HT1080 (cell line): ENCODE measurements around the gene ELK1. TPM values are rescaled to one million over a fixed set of nuclear protein-coding genes. Genes with fewer than 3 reads are reported as not detected.

Experiments used
- DNase-seq: peaks from one replicate; pipeline ENCODE4 v3.0.0-alpha.2; 2015; ENCODE audit warnings: low read depth
- total RNA-seq: library from RNA; depleted of rRNA; stranded (reverse); fragments of >200 nt; shearing (Covaris generic); gene quantifications from 2 replicates; pipeline ENCODE4 v1.2.3, GENCODE V29; 2014

The ELK1 gene
- total RNA-seq, 1 experiment from 2014 or later = 40.7 TPM

- DNase-seq = no peak
Measured at GRCh38 chrX:47645530-47645929, 4.8 kb downstream of the ELK1 start.

GRCh38 chrX:47644557-47645091, 5.7 kb downstream of the ELK1 start:
- DNase-seq = peak; percentile 10

- DNase-seq = no peak
Measured at GRCh38 chrX:47643926-47644325, 6.4 kb downstream of the ELK1 start.

GRCh38 chrX:47638816-47639215, 11.5 kb downstream of the ELK1 start:
- DNase-seq = no peak

- no peak for DNase-seq
Measured at GRCh38 chrX:47637546-47638195, 12.7 kb downstream of the ELK1 start.

- no peak for DNase-seq
Measured at GRCh38 chrX:47634871-47635575, 15.3 kb downstream of the ELK1 start.

GRCh38 chrX:47633689-47634590, 16.4 kb downstream of the ELK1 start:
- no peak for DNase-seq

- no peak for DNase-seq
Measured at GRCh38 chrX:47632666-47633065, 17.7 kb downstream of the ELK1 start.

GRCh38 chrX:47631676-47632075, 18.7 kb downstream of the ELK1 start:
- no peak for DNase-seq

GRCh38 chrX:47629419-47630200, 20.8 kb downstream of the ELK1 start, which contains the start of gene CFP:
Gene CFP (minus strand): TSS chrX:47629930. CDS start chrX:47629844, 86 bp downstream.
- DNase-seq = no peak

- no peak for DNase-seq
Measured at GRCh38 chrX:47628982-47629381, 21.4 kb downstream of the ELK1 start.

- DNase-seq = no peak
Measured at GRCh38 chrX:47625365-47625764, 25.0 kb downstream of the ELK1 start.

- DNase-seq = peak; percentile 57
Measured at GRCh38 chrX:47623540-47624027, 26.8 kb downstream of the ELK1 start.

GRCh38 chrX:47621851-47622250, 28.5 kb downstream of the ELK1 start:
- no peak for DNase-seq

GRCh38 chrX:47620303-47620685, 30.1 kb downstream of the ELK1 start:
- DNase-seq = no peak

GRCh38 chrX:47619486-47620302, 30.7 kb downstream of the ELK1 start, which contains the start of gene SYN1:
Gene SYN1 (minus strand): TSS chrX:47619857. CDS start chrX:47619728, 129 bp downstream.
- DNase-seq = no peak

GRCh38 chrX:47618923-47619485, 31.4 kb downstream of the ELK1 start:
- no peak for DNase-seq

- DNase-seq = no peak
Measured at GRCh38 chrX:47614618-47615017, 35.7 kb downstream of the ELK1 start.

- DNase-seq = no peak
Measured at GRCh38 chrX:47613082-47613481, 37.3 kb downstream of the ELK1 start.
